ENCODE measurements around the gene HIPK3. TPM values are rescaled to one million over a fixed set of nuclear protein-coding genes. Genes with fewer than 3 reads are reported as not detected.

The HIPK3 gene
- total RNA-seq, 6 donors from 2014 or later: 63.9 to 149 (median 133) TPM

DNA sequence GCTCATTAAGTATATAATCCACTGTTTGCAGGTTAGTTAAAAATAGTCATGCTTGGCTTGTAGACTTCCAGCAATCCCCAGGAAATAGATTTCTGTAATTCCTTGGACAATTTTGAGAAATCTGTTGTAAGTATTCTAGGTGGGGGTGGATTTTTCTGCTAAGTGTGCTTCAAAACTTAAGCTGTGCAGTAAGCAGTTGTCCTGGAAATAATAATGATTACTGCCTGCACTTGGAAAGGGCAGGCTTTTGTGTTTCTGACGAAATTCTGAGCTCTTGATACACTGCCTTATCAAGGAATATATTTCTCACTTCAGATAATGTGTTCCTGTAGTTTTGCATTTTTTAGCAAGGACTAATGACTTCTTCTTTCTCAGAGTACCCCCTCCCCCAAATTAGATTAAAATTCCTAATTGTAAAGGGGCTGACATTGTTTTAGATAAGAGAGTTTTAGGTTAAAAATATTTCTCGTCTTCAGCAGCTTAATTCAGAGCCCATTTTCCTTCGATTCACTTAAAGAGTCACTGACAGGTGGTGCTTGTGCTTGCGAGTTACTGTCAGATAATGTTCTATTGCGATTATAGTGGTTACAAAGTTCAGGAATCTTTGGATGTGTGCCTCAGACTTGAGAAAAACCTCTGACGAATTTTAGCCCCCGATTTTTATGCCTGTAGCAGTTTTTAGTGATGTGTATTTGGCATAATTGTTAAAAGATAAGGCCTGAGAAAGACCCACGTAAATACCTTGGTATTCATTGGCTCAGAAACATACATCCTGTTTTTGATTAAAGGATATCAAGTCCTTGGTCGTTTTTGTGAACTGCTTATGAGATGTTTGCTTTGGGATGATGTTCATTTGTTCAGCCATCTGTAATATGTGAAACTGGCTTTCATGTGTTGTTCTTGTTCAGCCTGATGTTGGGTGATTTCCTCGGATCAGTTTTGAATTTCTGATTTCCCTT is 120.5 kb downstream of the HIPK3 start:
- Histone ChIP-seq H3K36me3 (no peaks in the 10 kb centered on the region), H3K4me1 (peaks cover 10 to 19% (median 11%) of the 10 kb centered on the region in 4 donors), H3K27me3 (peaks cover 0 to 19% (median 9%) of the 10 kb centered on the region in 4 donors), H3K27ac (no peak overlapping the region), H3K9me3 (no peaks in the 10 kb centered on the region), H3K4me3 (no peak overlapping the region)
- DNase-seq (no peak), ATAC-seq (ENCODE audit: low FRiP score in 2 of 2) (no peak)
- TF ChIP-seq POLR2A (IDR thresholded peaks at IDR 0.05) (no peak), POLR2AphosphoS5 (IDR thresholded peaks at IDR 0.05) (no peak), EP300 (IDR thresholded peaks at IDR 0.05) (no peak)
- TF ChIP-seq, protein P1, sequence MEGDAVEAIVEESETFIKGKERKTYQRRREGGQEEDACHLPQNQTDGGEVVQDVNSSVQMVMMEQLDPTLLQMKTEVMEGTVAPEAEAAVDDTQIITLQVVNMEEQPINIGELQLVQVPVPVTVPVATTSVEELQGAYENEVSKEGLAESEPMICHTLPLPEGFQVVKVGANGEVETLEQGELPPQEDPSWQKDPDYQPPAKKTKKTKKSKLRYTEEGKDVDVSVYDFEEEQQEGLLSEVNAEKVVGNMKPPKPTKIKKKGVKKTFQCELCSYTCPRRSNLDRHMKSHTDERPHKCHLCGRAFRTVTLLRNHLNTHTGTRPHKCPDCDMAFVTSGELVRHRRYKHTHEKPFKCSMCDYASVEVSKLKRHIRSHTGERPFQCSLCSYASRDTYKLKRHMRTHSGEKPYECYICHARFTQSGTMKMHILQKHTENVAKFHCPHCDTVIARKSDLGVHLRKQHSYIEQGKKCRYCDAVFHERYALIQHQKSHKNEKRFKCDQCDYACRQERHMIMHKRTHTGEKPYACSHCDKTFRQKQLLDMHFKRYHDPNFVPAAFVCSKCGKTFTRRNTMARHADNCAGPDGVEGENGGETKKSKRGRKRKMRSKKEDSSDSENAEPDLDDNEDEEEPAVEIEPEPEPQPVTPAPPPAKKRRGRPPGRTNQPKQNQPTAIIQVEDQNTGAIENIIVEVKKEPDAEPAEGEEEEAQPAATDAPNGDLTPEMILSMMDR (IDR thresholded peaks at IDR 0.05): no peak
- WGBS, 2 donors: 50 to 53% methylated on average over 10 of the region's 10 CpGs

DNA sequence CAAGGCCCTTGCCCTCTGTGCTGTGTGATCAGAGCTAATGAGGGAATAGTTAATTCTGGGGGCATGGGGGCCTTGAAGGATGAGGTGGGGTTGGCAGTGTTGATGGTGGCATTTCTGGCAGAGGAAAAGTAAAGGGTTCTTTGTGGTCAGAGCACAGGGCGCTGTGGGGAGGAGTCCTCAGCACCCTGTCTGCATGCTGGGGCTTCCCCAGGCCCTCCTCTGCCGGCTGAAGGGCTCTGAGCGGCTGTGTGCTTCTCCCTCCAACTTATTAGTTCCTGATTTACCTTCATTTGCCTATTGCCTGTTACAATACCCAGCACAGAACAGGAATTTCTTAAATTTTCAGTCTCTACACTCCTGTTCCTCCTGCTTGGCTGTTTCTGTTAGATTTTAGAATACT is 122.8 kb downstream of the HIPK3 start:
- TF ChIP-seq EP300 (IDR thresholded peaks at IDR 0.05): no peak
- TF ChIP-seq POLR2AphosphoS5 (IDR thresholded peaks at IDR 0.05): no peak
- TF ChIP-seq, protein P1 (IDR thresholded peaks at IDR 0.05): no peak
- 52 to 55% methylated on average over 3 of the region's 3 CpGs for WGBS, 2 donors
- DNase-seq (no peak), ATAC-seq (ENCODE audit: low FRiP score in 2 of 2) (no peak)
- Histone ChIP-seq H3K36me3 (no peaks in the 10 kb centered on the region), H3K4me1 (peaks cover 10 to 19% (median 11%) of the 10 kb centered on the region in 4 donors), H3K4me3 (no peak overlapping the region), H3K9me3 (no peaks in the 10 kb centered on the region), H3K27ac (no peak overlapping the region), H3K27me3 (peaks cover 0 to 17% (median 8%) of the 10 kb centered on the region in 4 donors)

DNA sequence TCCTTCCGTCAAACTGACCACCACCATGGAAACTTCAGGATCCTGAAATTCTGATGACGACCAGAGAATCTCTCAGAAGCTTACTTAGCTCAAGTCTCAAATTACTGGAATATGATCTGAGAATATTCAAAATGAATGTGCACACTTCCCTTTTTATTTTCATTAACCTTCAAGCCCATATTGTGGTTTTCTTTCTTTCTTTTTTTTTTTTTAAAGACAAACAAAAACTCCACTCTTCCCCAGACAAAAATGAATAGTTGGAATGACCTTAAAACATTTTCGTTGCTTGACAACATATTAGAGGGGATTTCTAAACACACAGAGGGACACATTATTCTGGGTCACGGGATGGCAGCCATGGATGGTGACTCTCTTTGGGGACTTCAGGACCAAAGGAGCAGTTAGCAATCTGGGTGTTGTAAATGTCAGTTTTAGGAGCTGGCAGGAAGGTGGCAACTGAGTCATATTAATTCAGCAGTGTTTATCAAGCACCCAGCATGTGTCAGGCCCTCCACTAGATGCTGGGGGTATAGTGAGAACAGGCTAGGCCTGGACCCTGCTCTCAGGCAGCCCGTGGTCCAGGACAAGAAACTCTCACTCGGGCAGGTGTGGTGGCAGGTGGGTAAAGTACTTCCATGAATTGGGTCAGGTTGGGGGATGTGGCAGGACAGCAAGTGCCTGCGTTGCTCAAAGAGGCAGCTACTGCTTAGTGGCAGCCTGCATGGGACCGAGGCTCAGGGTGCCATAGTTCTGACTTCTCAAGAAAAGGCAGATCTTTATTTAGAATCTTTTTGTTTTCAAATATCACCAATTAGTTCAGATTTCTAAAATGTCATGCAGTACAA is 126.1 kb downstream of the HIPK3 start:
- Histone ChIP-seq H3K9me3 (peaks cover 0 to 2% (median 0%) of the 10 kb centered on the region in 4 donors), H3K27me3 (no peaks in the 10 kb centered on the region), H3K36me3 (no peaks in the 10 kb centered on the region), H3K4me3 (no peak overlapping the region), H3K4me1 (no peaks in the 10 kb centered on the region), H3K27ac (no peak overlapping the region)
- ATAC-seq (ENCODE audit: low FRiP score in 2 of 2) (no peak), DNase-seq (no peak)
- TF ChIP-seq POLR2A (IDR thresholded peaks at IDR 0.05) (no peak), POLR2AphosphoS5 (IDR thresholded peaks at IDR 0.05) (no peak), EP300 (IDR thresholded peaks at IDR 0.05) (no peak)
- TF ChIP-seq, protein P1 (IDR thresholded peaks at IDR 0.05): no peak
- 66 to 72% methylated on average over 7 to 8 of the region's 8 CpGs for WGBS, 2 donors

DNA sequence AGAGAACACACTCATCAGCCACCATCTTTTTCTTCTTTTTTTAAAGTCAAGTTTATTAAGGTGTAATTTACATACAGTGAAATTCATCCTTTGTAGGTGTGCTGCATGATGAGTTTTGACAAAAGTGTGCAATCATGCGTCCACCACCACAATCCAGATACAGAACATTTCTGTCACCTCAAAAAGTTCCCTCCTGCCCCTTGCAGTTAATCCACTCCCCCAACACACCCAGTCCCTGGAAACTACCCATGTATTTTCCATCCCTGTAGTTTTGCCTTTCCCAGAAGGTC is 126.7 kb downstream of the HIPK3 start:
- H3K27ac ChIP-seq: no peak overlapping the region
- DNase-seq (no peak), ATAC-seq (ENCODE audit: low FRiP score in 2 of 2) (no peak)
- H3K4me1 ChIP-seq: no peaks in the 10 kb centered on the region
- H3K4me3 ChIP-seq: no peak overlapping the region
- WGBS, 2 donors: 91 to 96% methylated on average over 1 of the region's 1 CpG
- H3K9me3 ChIP-seq: peaks cover 0 to 2% (median 0%) of the 10 kb centered on the region in 4 donors
- H3K36me3 ChIP-seq: no peaks in the 10 kb centered on the region
- no peak for TF ChIP-seq POLR2AphosphoS5 (IDR thresholded peaks at IDR 0.05)
- no peak for TF ChIP-seq POLR2A (IDR thresholded peaks at IDR 0.05)
- TF ChIP-seq EP300 (IDR thresholded peaks at IDR 0.05): no peak
- no peaks in the 10 kb centered on the region for H3K27me3 ChIP-seq

DNA sequence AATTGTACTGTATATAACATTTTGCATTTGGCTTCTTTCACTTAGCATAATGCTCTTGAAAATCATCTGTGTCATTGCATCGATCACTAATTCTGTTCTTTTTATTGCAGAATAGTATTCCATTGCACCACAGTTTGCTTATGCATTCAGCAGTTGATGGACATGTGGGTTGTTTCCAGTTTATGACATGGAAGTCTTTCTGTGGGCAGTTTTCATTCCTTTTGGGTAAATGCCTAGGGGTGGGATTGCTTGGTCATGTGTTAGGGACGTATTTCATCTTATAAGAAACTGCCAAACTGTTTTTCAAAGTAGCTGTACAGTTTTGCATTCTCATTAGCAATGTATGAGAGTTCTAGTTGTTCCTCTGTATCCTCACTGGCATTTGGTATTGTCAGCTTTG is 127.0 kb downstream of the HIPK3 start:
- H3K27me3 ChIP-seq: no peaks in the 10 kb centered on the region
- TF ChIP-seq POLR2A (IDR thresholded peaks at IDR 0.05): no peak
- TF ChIP-seq, protein P1 (IDR thresholded peaks at IDR 0.05): no peak
- no peak for TF ChIP-seq POLR2AphosphoS5 (IDR thresholded peaks at IDR 0.05)
- no peak for TF ChIP-seq EP300 (IDR thresholded peaks at IDR 0.05)
- peaks cover 0 to 2% (median 0%) of the 10 kb centered on the region in 4 donors for H3K9me3 ChIP-seq
- H3K4me1 ChIP-seq: no peaks in the 10 kb centered on the region
- 79 to 90% methylated on average over 2 of the region's 2 CpGs for WGBS, 2 donors
- DNase-seq: no peak
- H3K4me3 ChIP-seq: no peak overlapping the region
- no peaks in the 10 kb centered on the region for H3K36me3 ChIP-seq
- H3K27ac ChIP-seq: no peak overlapping the region
- ATAC-seq (ENCODE audit: low FRiP score in 2 of 2): no peak
